ENCODE results near the gene CDC37.
"Not testable (repeated sequence)": the region's sequence is repeated elsewhere in the genome, so short reads cannot be mapped to it uniquely, and the experiment has no call there.

The CDC37 gene

DNA sequence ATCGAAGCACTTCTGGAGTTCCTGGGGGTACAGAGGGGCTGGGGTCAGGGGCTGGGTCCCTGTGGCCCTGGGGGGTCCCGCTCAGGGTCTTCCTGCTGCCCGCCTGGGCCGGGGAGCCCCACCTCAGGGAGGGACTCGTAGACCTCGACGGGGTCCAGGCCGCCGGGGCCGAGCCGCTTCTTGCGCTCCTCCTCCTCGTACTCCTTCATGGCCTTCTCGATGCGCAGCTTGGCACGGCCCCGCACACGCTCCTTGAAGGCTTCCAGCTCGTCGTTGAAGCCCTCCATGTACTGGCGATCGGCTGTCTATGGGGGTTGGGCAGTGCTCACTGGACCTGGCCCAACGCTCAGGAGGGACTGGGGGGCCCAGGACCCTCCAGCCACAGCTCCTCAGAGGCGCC, 10.2 kb downstream of the CDC37 start:
- no peak for DNase-seq

DNA sequence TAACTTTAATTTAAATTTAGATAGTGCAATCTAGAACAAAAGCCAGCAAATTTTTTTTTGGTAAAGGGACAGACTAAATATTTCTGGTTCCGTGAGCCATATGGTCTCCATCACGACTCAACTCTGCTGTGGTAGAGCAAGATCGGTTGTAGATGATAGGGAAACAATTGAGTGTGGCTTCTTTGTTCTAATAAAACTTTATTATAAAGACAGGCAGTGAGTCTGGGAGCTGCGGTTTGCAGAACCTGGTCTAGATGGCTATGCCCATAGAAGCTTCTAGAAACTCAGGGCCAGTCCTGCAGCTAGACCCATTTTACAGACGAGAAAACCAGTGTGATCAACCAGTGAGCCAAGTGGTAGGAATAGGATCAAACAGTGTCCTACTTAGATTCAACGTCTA, 11.2 kb downstream of the CDC37 start:
- DNase-seq, result no peak

- peak; percentile 75 for DNase-seq
Measured at GRCh38 chr19:10390652-10391286, 12.6 kb downstream of the CDC37 start.

GRCh38 chr19:10389863-10390262, 13.5 kb downstream of the CDC37 start:
- peak; percentile 53 for DNase-seq

DNA sequence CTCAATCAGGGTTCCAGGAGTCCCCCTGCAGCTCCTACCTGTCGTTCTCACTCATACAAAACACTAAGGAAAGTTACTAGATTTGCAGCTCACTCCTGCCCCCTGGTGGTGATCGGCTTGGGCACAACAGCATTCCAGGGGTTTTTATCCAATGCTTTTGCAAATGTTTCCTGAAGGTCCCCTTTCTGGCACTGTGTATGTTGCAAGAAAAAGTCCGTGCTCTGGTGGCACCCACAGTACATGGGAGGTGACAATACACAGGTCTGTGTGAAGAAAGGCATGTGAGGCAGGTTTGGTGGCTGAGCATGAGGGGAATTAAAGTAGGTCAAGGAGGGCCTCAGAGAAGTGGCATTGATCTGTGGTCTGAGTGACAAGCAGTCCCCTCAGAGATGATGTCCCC, 14.4 kb downstream of the CDC37 start:
- DNase-seq, result peak; percentile 75

- no peak for DNase-seq
Measured at GRCh38 chr19:10384580-10384979, 18.8 kb downstream of the CDC37 start.

- not testable (repeated sequence) for DNase-seq
Measured at GRCh38 chr19:10383223-10383499, 20.2 kb downstream of the CDC37 start.

- peak; percentile 99 for DNase-seq
Measured at GRCh38 chr19:10380313-10381102, 22.8 kb downstream of the CDC37 start, which contains the start of gene TYK2. Gene TYK2 (minus strand): TSS chr19:10380572. CDS start chr19:10378406, 2,166 bp downstream.

GRCh38 chr19:10379880-10380312, 23.4 kb downstream of the CDC37 start:
- no peak for DNase-seq

- DNase-seq, result no peak
Measured at GRCh38 chr19:10378124-10378523, 25.2 kb downstream of the CDC37 start.

DNA sequence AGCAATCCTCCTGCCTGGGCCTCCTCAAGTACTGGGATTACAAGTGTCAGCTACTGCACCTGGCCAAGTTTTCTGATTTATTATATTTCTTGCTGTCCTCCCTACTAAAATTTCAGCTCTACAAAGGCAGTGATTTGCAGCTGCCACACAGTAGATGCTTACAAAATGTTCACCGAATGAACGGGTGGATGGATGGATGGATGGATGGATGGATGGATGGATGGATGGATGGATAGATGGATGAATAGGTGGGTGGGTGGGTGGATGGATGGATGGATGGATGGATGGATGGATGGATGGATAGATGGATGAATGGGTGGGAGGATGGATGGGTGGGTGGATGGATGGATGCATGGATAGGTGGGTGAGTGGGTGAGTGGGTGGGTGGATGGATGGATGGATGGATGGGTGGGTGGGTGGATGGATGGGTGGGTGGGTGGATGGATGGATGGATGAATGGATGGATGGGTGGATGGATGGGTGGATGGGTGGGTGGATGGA, 26.2 kb downstream of the CDC37 start:
- DNase-seq, result not testable (repeated sequence)

GRCh38 chr19:10374931-10375330, 28.4 kb downstream of the CDC37 start:
- no peak for DNase-seq

- no peak for DNase-seq
Measured at GRCh38 chr19:10372690-10373089, 30.7 kb downstream of the CDC37 start.

DNA sequence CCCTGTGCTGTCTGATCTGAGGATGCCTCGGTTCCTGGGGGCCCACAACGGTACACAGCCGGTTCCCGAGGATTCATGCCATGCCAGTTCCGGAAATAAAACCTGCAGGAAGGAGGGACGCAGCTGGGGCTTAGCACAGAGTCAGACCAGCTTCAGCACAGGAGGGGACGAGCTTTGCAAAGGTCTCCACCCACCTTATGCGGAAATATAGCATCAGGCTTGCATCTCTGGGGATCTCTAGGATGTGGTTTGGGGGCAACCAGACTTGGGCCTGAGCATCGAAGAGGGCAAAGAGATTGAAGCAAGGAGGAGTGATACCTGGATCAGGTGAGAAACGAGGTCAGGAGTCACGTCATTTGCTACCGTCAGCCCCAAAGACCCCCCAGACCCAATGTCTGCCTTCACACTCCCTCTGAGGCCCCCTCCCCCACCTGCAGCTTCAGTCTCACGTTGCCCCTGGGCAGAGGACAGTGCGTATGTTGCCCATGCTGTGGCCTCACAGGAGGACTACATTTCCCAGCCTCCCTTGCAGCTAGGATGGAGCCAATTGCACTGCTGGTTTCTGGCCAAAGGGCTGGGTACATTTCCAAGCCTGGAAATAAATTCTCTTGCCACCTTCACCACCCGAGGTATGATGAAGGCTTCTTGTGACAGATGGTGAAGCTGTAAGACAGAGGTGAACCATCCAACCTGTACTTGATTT, 35.1 kb downstream of the CDC37 start:
- DNase-seq, result no peak

DNA sequence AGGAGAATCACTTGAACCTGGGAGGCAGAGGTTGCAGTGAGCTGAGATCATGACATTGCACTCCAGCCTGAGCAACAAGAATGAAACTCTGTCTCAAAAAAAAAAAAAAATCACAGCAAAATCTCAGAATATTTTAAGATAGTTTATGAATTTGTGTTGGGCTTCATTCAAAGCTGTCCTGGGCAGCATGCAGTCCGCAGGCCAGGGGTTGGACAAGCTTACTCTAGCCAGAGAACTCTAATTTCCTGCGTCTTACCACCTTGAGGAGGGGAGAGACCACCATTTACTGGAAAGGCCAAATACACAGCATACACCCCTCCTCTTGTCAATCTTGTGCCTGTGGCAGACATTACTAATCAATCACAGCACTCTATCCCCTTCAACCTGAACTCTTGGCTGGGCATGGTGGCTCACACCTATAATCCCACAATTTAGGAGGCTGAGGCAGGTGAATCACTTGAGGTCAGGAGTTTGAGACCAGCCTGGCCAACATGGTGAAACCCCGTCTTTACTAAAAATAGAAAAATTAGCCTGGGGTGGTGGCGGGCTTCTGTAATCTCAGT, 36.3 kb downstream of the CDC37 start:
- not testable (repeated sequence) for DNase-seq

DNA sequence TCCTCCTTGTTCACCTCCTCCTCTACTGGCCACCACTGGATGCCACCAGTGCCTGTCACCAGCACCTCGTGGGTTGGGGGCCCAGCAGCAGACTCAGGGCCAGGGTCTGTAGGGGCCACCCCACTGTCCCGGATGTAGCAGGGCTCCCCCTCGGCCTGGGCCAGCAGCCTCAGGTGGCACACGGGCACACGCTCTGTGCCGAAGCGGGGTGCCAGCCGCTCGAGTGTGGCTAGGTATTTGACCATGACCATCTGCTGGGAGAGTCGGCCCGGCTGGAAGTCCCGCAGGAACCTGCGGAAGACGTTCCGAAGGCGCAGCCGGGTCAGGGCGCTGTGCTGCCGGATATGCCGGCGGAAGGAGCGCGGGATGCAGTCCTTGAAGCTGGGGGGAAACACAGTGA, 37.8 kb downstream of the CDC37 start:
- DNase-seq, result no peak

- no peak for DNase-seq
Measured at GRCh38 chr19:10364644-10365043, 38.7 kb downstream of the CDC37 start.

DNA sequence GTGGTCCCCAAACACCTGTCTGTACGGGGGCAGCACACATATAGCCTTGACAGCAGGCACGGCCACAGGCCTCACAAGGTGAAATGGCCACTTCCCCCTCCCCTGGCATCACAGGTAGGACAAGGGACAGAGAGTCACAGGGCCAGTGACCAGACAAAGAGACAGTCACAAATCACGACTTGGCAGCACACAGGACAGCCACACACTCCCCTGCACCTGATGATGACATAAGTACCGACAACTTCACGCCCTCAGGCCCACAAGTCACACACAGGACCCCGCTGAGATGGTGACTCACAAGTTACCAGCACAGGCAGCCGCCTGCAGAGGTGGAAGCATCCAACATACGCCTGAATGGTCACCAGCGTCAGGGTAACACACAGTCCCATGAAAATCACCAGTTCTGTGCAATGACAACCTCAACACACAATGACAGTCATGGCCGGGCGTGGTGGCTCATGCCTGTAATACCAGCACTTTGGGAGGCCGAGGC, 39.5 kb downstream of the CDC37 start:
- DNase-seq, result no peak

DNA sequence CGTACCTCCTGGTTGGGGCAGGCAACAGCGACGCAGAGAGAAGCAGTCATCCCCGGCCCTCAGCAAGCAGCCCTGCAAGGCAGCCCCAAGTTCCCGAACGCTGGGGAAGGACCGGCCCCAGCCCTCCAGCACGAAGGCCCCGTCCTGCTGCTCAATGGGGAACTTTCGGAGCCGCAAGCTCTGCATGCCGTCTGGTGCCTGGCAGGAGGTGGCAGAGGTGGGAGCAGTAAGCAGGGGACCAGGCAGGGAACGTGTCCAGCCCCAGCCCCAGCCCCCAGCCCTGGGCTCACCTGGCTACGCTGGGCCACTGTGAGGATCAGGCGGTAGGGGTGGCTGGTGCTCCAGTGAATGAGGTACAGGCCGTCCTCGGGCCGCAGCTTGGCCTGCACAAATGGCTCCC, 41.1 kb downstream of the CDC37 start:
- DNase-seq, result no peak

GRCh38 chr19:10361569-10362011, 41.8 kb downstream of the CDC37 start:
- DNase-seq, result no peak

- no peak for DNase-seq
Measured at GRCh38 chr19:10356431-10356830, 46.9 kb downstream of the CDC37 start.

DNA sequence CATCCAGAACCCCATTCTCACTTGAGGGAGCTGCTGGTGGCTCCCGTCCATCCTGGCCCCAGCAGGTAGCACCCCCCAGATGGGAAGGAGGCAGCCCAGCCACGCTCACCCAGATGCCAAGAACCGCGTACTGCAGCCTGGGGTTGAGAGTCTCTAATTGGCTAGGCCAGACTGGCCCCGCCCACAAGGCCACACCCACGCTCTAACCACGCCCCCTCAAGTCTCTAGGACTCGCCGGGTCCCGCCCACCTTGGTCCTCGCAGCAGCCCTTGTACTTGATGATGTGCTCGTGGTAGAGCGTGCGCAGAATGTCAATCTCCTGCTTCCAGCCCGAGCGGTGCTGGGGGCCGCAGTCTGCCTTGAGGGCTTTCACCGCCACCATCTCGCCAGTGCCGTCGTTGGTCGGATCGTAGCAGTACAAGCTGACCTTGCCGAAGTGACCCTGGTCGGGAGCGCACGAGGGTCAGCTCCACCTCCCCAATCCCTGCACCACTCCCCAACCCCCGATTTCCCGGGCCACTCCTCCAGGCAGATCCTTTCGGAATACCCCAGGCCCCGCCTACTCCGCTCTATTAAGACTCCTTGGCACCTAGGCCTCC, 49.5 kb downstream of the CDC37 start:
- no peak for DNase-seq

Measured in RPMI8226 (cell line).